GM10248 (cell line): Measurements from ENCODE around the gene STARD10.

Experiments
- CTCF ChIA-PET: fragments of 300-600 bp; sonication (Branson Sonifier 250); formaldehyde crosslinking; extraction: SDS; loops from one replicate; lab custom pipeline; 2021; ENCODE audit warnings: antibody characterized with exemption; lab: Yijun Ruan, JAX
- POLR2A ChIA-PET: fragments of 350-650 bp; sonication (Branson Sonifier 250); formaldehyde crosslinking; extraction: SDS; loops from one replicate; lab custom pipeline; 2020; ENCODE audit warnings: antibody characterized with exemption; lab: Yijun Ruan, JAX
- DNase-seq: peaks from one replicate; pipeline ENCODE4 v3.0.0; 2012; ENCODE audit errors: extremely low spot score
- TF ChIP-seq, protein P1 (sequence below): IDR thresholded peaks from 2 replicates; pipeline ENCODE4 v1.5.1; 2012; ENCODE audit warnings: mild to moderate bottlenecking, low read depth; ENCODE audit errors: extremely low read depth, missing control alignments, control extremely low read depth

The STARD10 gene

DNA sequence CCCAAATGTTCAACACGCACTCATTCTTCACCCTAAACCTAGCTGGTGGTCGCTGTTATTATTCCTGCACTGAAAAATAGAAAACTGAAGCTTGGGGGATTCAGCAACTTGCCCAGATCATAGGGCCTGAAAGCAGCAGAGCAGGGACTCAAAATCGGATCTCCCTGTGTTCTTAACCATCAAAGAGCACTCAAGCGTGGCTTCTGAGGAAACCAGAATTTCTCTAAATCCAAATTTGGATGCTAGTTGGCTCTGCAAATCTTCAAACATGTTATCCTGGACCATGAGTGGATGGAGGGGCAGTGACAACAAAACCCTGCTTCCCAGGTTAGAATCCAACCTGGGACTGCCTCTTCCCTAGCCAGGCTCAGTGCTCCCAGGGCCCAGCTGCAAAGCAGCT, 30.0 kb downstream of the STARD10 start:
- POLR2A ChIA-PET = no interaction called here

DNA sequence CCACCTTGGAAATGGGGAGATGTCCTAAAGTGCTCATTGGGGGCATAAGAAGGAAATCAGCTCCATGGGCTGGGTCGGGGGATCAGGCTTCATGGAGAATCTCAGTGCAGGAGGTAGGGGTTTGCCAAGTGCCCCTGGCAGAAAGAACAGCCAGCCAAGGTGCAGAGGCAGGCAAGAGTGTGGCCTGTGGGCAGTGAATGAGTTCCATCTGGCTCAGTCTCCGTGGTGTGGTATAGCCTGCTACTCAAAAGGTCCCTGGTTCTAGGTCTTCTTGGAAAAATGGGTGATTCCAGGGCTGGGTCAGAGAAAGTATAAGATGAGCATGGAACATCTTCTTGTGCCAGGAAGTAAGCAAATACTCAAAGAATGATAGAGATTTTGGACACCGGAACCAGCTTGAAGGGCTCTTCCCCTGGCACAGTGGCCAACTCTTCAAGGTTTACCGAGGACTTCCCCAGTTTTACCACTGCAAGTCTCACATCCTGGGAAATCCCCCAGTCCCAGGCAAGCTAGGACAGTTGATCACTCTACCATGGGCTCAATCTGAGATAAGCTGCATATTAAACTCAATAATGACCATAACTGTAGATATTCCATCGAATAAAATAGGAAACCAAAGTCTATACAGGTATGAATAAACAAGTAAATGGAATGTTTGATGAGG, 31.1 kb downstream of the STARD10 start:
- POLR2A ChIA-PET = no interaction called here
- CTCF ChIA-PET = interaction anchor here (1.1 to 2.1 kb wide), 3 partner anchors 10 to 60 kb away, joined by 3 to 4 read pairs (median 4); no protein-coding TSS in a partner anchor
- TF ChIP-seq, protein P1, sequence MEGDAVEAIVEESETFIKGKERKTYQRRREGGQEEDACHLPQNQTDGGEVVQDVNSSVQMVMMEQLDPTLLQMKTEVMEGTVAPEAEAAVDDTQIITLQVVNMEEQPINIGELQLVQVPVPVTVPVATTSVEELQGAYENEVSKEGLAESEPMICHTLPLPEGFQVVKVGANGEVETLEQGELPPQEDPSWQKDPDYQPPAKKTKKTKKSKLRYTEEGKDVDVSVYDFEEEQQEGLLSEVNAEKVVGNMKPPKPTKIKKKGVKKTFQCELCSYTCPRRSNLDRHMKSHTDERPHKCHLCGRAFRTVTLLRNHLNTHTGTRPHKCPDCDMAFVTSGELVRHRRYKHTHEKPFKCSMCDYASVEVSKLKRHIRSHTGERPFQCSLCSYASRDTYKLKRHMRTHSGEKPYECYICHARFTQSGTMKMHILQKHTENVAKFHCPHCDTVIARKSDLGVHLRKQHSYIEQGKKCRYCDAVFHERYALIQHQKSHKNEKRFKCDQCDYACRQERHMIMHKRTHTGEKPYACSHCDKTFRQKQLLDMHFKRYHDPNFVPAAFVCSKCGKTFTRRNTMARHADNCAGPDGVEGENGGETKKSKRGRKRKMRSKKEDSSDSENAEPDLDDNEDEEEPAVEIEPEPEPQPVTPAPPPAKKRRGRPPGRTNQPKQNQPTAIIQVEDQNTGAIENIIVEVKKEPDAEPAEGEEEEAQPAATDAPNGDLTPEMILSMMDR = no peak
- peak; percentile 67 for DNase-seq

More for the DNA sequence above, 30.0 kb downstream of the STARD10 start:
- TF ChIP-seq, protein P1 = no peak
- CTCF ChIA-PET = interaction anchor here (1.0 to 1.1 kb wide), 2 partner anchors 31 to 59 kb away, joined by 3 read pairs; no protein-coding TSS in a partner anchor
- no peak for DNase-seq

DNA sequence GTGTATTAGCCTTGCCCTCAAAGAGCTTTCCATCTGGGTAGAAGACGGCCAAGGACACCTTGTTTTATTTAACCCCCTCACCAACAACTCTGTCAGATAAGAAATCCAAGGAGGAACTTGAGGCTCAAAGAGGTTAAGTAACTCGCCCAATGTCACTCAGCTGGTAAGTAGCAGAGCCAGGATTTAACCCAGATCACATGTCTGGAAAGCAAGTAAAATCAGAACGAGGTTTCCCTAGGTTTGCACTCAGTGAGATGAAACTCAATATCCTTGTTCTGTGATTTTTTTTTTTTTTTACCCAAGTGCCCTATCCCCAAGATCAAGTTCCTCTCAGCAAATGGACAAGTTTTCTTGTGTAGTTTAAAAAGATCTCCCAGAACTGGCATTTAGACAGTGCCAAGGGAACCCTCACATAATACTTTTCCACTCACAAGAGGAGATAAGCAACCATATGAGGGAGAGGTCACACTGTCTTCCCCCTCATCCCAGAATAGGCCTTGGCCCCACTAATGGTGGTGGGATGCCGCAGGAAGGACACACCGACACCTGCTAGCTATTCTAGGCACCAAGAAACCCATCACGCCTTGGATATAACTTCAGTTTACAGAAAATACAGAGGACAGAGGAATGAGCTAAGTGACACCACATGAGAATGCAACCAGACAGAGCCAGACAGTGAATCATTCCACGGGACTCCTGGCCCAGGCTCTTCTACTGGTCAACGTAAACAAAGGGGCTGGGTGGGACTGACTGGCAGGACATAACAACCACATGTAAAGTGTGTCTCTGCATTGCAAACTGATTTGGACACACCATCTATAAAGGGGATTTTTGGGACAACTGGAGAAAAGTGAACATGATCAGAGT, 33.1 kb downstream of the STARD10 start:
- TF ChIP-seq, protein P1 = no peak
- ChIA-PET CTCF (interaction anchor here (0.8 to 2.1 kb wide), 7 partner anchors 8 to 457 kb away, joined by 3 to 4 read pairs (median 3); partner anchors contain the start of gene P2RY2), POLR2A (interaction anchor here (0.7 kb wide), 1 partner anchor 26 kb away, joined by 4 read pairs; no protein-coding TSS in a partner anchor)
- no peak for DNase-seq

DNA sequence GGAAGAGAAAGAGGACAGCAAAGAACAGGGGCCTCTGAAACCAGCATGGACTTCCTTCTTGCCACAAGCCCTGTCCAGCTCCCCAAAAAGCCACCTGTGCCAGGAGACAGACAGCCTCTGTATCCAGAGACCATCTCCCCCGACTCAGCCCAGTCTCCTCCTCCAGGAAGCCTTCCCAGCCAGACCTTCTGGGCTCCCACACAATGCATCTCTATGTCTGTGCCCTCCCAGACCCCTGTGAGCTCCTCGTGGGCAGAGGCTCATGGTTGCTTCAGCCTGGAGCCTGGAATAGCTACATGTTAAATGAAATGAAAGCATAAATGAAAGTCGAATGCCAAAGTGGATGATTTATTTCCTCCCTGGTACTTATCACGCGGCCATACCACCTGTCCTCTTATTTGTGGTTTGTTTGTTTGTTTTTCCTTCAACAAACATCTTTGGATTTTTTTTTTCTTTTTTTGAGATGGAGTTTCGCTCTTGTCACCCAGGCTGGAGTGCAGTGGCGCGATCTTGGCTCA, 34.3 kb downstream of the STARD10 start:
- TF ChIP-seq, protein P1 = no peak
- DNase-seq = no peak
- ChIA-PET CTCF (interaction anchor here (0.8 to 1.5 kb wide), 3 partner anchors 13 to 34 kb away, joined by 3 to 8 read pairs (median 4); no protein-coding TSS in a partner anchor), POLR2A (no interaction called here)

DNA sequence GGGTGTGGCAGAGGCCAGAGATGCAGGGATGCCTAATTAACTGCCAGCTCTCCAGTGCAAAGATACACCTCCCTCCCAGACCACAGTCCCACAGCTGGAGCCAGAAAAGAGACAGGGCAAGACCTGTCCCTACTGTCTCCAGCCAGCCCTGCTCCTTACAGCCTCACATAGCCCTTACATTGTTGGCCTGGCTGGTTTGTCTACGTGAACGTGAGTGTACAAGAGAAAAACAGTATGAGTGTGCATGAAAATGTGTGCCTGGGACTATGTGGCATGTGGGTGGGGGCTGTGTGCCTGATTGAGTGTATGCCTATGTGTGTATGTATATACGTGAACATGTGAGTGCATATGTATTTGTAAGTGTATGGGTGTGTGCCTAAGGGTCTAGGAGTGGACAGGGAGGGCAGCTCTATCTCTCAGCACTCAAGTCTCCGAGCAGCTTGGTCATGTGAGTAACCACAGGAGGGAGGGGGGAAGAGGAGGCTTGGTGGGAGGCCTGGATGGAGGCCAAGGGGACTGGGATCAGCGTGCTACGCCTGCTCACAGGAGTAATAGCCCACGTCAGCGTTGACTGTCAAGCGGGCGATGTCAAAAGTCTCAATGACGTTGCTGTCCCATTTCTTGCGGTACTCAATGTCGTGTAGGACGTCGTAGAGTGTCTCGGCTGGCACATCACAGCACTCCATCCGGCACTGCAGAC, 35.0 kb downstream of the STARD10 start:
- POLR2A ChIA-PET = no interaction called here
- TF ChIP-seq, protein P1 = no peak
- DNase-seq = no peak
- CTCF ChIA-PET = interaction anchor here (1.5 kb wide), 1 partner anchor 34 kb away, joined by 8 read pairs; no protein-coding TSS in a partner anchor
